GM18502 (cell line): ENCODE measurements around the gene BTD.

Experiments
- ATAC-seq: cut with Tn5 transposase; IDR thresholded peaks from one replicate; pipeline ENCODE4 v1.9.1; 2021; ENCODE audit warnings: mild to moderate bottlenecking; ENCODE audit not compliant: unreplicated experiment, poor library complexity

BTD gene

GRCh38 chr3:15660055-15660935, 58.8 kb downstream of the BTD start:
- no peak for ATAC-seq

GRCh38 chr3:15664144-15664543, 62.6 kb downstream of the BTD start:
- no peak for ATAC-seq

- no peak for ATAC-seq
These were observed 64.1 kb downstream of the BTD start for GRCh38 chr3:15665510-15666150.

- ATAC-seq = no peak
These were observed 64.7 kb downstream of the BTD start for GRCh38 chr3:15666277-15666676.

- no peak for ATAC-seq
These were observed 65.9 kb downstream of the BTD start for GRCh38 chr3:15667484-15667883.

- no peak for ATAC-seq
These were observed 72.0 kb downstream of the BTD start for GRCh38 chr3:15673536-15673935.

- no peak for ATAC-seq
These were observed 74.7 kb downstream of the BTD start for GRCh38 chr3:15676259-15676658.

GRCh38 chr3:15679306-15679705, 77.8 kb downstream of the BTD start:
- no peak for ATAC-seq

- ATAC-seq = no peak
These were observed 80.1 kb downstream of the BTD start for GRCh38 chr3:15681668-15682067.

GRCh38 chr3:15682561-15683185, 81.1 kb downstream of the BTD start:
- ATAC-seq = no peak

- no peak for ATAC-seq
These were observed 81.7 kb downstream of the BTD start for GRCh38 chr3:15683253-15683652.

GRCh38 chr3:15685927-15686326, 84.4 kb downstream of the BTD start:
- no peak for ATAC-seq

- ATAC-seq = no peak
These were observed 88.7 kb downstream of the BTD start for GRCh38 chr3:15690230-15690629.

- no peak for ATAC-seq
These were observed 89.2 kb downstream of the BTD start for GRCh38 chr3:15690748-15691147.

GRCh38 chr3:15693355-15693754, 91.8 kb downstream of the BTD start:
- ATAC-seq = no peak

- ATAC-seq = no peak
These were observed 93.1 kb downstream of the BTD start for GRCh38 chr3:15694628-15695027.
